ENCODE results near the gene RNF214. TPM values are rescaled to one million over a fixed set of nuclear protein-coding genes. Genes with fewer than 3 reads are reported as not detected.
"Not testable (repeated sequence)": the region's sequence is repeated elsewhere in the genome, so short reads cannot be mapped to it uniquely, and the experiment has no call there.

RNF214 gene
- polyA plus RNA-seq, 4 donors: 23.4 to 34.8 (median 31.5) TPM

DNA sequence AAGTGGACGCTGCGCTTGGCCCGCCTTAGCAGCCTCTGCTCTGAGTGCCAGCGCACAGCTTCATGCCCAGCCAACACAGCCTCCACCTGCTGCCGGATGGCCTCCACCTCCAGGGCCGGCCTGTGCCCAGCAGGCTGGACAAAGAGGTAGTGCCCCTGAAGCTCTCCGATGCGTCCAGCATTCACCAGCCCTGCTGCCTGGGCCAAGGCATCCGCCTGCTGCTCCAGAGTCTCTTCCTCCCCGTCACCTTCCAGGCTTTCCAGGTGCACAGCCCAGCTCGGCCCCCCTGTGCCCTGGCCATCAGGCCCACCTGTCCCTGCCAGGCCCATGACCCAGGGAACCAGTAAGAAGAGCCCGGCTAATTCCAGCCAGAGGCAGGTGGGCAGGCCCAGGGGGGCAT is 3.1 kb upstream of the RNF214 start:
- DNase-seq (ENCODE audit: low read depth in 4 of 4, low spot score in 3 of 4): no peak

DNA sequence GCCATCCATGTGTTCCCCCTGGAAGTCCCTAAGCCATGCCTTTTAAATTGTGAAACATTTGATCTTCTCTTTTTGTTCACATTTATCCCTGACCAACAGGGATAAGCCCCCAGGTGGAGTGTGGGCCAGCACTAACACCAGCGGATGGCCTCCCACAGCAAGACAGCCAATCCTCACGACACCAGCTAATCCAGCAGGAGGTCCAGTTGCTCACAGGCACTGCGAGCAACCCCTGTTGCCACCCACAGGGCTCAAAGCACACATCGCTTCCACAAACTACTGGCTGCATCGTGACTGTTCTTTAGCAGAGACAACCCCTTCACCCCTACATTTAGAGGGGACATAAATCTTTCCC is 2.6 kb upstream of the RNF214 start:
- no peak for DNase-seq (ENCODE audit: low read depth in 4 of 4, low spot score in 3 of 4)

DNA sequence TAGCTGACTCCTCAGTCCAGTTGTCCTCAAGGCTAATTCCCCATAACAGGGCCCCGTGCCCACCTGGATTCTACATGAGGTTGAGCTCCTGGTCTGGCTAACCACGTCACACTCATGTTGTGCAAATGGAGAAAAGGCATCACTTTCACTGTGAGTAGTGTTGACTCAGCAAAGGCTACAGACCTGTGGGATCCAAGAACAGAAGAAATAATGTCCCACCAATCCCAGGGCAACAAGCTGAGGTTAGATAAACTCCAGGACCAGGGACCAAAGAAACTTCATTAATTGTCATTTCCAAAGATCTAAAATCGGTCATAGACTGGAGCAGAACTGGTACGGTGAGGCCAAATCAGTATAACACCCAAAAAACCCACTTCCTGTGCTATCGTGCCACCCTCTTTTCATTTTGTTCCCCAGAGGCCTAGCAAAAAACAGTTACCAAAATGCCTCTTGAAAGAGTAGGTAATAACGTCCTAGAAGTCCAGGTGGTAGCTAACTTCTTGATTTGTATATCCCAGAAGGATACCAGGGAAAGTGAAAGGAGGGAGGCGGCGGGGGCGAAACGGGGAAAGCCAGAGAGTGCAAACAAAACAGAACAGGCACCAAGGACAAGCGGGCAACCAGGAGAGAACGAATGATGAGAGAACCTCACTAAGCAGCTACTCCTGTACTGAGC is 2.0 kb upstream of the RNF214 start:
- DNase-seq (ENCODE audit: low read depth in 4 of 4, low spot score in 3 of 4): no peak

DNA sequence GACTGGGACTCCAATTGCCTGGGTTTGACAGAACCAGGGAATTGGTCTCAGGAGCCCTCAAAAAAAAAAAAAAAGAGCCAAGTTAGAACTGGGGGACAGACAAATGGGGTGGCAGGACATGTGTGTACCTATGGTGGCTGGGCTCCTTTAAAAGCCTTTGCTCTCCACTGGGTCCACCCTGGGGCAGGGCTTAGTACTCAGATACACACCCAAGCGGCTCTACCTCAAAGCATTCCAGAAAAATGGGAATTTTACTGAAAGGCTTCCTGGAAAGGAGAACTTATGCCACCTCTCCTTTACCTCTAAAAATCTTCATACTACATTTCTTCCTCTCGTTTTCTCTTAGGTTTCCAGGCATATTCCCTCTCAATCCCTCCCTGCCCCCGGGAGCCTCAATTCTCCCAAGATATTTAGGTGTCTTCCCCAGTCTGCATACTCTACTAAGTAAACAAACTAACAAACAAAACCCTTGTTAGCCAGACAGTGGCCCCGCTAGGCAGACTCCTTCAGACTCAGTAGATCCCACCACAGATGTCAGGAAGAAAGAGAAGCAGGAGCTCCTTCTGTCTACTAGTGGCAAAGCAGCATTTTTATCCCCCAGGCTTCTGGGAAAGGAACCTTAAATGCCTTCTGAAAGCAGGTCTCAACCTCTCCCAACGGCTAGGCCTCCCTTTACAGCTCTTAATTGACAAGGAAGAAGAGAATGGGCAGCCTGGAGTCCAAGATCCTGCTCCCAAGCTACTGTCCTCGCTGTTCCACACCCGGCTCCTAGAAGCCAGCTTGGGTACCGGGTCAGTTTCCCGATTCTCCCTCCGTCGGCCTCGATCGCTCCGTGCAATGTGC is 1.3 kb upstream of the RNF214 start:
- no peak for DNase-seq (ENCODE audit: low read depth in 4 of 4, low spot score in 3 of 4)

DNA sequence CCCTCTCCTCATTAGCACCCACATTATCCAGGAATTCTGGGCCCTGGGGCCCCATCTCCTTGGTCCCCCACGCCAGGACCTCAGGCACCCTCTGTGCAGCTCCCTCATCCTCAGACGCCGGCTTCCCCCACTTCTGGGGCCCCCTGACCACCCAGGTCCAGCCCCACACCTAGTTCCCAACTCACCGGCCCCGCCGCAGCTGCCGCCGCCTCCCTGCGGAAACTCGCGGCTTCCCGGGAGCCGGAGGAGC is 704 bp upstream of the RNF214 start, which contains the start of gene PCSK7:
Gene PCSK7 (minus strand): TSS at position 232 of the 250 bp plus-strand sequence. CDS start 2,229 bp downstream, outside the sequence.
- DNase-seq (ENCODE audit: low read depth in 4 of 4, low spot score in 3 of 4): no peak

DNA sequence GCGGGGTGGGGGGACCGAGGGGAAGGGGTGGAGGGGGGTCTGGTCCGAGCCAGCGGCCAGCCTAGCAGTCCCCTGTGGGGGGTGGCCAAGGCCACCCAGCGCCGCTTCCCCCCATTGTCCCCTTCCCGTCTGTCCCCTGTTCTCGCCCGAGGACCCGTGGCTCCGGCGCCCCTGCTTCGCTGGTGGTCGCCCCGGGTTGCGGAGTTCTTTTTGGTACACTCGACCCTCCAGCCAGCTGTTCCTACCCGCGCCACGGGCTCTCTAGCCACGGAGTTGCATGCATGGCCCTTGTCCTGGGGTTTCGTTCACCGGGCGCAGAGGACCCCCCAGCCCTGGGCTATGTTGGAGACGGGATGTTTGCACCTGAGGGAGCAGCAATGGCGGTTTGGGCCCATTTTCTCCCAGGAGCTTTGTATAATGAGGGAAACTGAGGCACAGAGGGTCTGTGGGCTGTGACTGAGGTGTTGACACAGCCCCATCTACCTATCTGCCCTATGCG is 489 bp downstream of the RNF214 start:
- DNase-seq (ENCODE audit: low read depth in 4 of 4, low spot score in 3 of 4): no peak

DNA sequence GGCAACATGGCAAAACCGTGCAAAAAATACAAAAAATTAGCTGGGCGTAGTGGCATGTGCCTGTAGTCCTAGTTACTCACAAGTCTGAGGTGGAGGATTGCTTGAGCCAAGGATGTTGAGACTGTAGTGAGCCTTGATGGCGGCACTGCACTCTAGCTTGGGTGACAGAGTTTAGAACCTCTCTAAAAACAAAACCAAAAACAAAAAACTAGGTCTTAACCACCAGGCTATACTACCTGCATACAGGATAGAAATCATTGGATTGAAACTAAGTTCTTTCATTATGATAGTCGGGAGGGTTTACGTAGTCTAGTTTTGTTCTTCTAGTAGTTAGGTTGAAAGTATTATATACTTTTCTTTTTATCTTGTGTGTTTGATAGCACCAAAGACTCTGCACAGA is 5.8 kb downstream of the RNF214 start:
- no peak for DNase-seq (ENCODE audit: low read depth in 4 of 4, low spot score in 3 of 4)

DNA sequence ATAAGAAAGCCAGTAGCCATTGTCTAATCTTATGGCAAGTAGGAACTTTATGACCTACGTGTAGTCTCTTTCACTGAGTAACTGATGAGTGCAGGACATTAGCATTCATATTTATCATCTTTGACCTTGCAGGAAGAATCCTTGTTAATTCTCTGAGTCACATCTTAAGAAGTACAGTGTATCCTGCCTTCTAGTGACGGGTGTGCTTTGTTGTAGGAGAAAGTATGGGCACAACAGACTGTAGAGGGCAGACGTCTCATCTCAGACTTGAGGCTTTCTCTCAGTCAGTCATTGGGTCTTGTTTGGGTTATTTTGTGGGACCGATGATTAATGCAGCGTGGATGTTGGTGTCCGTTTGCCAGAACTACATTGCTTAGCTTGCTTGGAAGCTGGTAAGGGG is 6.8 kb downstream of the RNF214 start:
- no peak for DNase-seq (ENCODE audit: low read depth in 4 of 4, low spot score in 3 of 4)

DNA sequence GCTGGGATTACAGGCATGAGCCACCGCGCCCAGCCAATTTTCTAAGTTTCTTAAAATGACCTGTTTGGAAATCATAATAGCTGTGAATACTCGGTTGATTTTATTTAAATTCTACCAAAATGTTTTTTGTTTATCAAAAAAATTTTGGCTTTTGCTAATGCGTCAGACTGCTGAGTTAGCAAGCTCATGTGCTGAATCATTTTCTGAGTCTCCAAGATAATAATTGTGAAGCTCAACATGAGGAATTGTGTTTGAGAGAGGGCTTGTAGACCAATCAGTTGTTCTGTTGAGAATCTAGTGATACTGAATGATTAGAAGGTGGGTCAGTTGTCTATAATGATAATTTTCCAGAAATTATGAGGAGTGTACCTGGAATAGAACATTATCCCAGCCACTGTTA is 15.9 kb downstream of the RNF214 start:
- no peak for DNase-seq (ENCODE audit: low read depth in 4 of 4, low spot score in 3 of 4)

DNA sequence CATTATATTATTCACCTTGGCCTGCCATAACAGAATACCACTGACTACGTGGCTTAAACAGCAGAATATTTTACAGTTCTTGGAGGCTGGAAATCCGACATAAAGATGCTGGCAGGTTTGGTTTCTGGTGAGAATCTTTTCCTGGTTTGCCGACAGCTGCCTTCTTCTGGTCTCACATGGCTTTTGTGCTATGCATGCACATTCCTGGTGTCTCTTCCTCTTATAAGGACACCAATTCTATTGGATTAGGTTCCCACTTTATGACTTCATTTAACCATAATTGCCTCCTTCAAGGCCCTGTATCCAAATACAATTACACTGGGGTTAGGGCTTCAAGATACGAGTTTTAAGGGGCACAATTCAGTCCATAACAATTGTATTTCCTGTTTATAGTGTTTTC is 17.1 kb downstream of the RNF214 start:
- DNase-seq (ENCODE audit: low read depth in 4 of 4, low spot score in 3 of 4): no peak

DNA sequence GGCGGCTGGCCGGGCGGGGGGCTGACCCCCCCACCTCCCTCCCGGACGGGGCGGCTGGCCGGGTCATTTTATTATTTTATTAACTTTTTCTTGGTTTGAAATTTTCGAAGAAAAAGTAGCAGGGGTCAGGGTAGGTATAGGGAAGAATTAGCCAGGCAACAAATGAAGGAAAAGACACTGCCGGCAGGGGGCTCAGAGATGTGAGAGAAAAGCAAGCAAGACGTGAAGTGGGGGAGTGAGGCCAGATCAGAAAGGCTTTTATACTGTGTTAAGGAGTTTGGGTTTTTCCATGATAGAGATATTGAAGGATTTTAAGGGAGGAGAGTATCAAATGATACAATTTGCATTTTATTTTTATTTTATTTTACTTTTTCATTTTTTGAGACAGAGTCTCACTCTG is 19.0 kb downstream of the RNF214 start:
- DNase-seq (ENCODE audit: low read depth in 4 of 4, low spot score in 3 of 4): no peak

DNA sequence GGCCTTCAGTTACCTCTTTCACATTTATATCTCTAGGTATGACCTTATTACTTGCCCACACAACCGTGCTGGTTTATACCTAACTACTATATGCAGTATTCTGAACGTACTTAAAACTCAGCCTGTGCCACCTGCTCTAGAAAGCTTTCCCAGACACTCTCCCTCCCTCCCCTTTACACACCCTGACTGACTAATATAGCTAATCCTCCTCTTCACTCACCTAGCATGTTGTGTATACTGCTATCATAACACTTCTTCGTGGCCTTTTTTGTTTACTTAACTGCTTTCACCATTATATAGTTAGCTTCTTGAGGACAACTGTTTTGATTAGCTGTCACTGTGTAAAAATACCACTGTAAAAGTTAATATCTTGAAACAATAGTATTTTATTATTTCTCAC is 23.5 kb downstream of the RNF214 start:
- no peak for DNase-seq (ENCODE audit: low read depth in 4 of 4, low spot score in 3 of 4)

DNA sequence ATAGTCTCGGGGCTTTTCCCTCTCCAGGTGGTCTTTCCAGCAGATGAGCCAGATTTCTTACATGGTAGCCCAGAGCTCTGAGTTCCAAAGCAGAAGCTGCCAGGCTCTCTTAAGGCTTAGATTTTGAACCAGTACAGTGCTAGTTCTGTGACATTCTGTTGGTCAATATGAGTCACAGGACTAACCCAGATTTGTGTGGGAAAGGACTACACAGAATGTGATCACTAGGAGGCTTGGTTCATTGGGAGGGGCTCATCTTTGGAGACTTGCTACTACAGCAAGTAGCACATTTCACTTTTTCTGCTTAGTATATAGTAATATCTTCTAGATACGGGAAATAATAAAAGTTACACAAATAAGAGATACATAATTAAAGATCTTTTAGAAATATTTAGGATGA is 24.1 kb downstream of the RNF214 start:
- DNase-seq (ENCODE audit: low read depth in 4 of 4, low spot score in 3 of 4): no peak

DNA sequence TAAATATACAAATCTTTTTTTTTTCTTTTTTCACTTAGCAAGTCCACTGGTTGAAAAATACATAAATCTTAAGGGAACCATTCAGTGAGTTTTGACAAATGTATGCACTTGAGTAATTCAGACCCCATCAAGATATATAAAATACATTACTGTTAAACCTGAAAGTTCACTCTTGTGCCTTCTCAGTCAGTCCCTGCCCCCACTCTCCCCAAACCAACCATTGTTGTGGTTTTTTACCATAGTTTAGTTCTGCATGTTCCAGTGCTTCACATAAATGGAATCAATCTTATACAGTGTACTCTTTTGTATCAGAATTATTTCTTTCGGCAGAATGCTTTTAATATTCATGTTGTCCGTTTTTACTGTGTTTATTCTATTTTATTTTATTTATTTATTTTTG is 26.1 kb downstream of the RNF214 start:
- DNase-seq (ENCODE audit: low read depth in 4 of 4, low spot score in 3 of 4): no peak

DNA sequence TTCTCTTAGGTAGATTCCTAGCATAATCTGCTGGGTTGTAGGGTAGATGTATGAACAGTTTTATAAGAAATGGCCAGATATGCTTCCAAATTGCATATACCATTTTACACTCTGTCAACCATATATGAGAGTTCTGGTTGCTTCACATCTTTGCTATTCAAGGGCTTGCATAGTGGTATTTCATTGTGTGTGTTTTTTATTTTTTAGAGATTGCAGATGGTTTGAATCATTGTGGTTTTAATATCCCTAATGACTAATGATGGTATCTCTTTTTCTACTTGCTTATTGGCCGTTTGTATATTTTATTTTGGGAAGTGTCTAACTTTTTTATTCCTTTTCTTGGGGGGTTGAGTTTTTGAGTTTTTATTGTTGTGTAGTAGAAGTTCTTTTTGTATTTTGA is 26.9 kb downstream of the RNF214 start:
- no peak for DNase-seq (ENCODE audit: low read depth in 4 of 4, low spot score in 3 of 4)

DNA sequence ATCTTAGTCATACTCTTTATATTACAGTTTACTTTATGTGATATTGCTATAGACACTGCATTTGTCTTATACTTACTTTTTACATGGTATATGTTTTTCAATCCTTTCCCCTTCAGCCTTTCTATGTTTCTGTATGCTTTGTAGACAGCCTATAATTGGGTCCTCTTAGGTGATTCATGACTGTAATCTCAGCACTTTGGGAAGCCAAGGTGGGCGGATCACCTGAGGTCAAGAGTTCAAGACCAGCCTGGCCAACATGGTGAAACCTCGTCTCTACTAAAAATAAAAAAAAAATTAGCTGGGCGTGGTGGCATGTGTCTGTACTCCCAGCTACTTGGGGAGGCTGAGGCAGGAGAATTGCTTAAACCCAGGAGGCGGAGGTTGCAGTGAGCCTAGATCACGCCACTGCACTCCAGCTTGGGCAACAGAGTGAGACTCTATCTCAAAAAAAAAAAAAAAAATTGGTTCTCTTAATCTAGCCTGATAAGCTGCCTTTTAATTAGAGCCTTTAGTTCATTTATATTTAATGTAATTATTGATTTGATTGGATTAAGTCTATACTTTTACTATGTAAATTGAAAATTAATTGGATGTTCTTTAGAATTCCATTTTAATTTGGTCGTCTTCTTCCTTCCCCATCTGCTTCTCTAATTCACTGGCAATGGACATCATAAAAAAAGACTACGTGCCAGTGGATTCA is 32.3 kb downstream of the RNF214 start:
- not testable (repeated sequence) for DNase-seq (ENCODE audit: low read depth in 4 of 4, low spot score in 3 of 4)

DNA sequence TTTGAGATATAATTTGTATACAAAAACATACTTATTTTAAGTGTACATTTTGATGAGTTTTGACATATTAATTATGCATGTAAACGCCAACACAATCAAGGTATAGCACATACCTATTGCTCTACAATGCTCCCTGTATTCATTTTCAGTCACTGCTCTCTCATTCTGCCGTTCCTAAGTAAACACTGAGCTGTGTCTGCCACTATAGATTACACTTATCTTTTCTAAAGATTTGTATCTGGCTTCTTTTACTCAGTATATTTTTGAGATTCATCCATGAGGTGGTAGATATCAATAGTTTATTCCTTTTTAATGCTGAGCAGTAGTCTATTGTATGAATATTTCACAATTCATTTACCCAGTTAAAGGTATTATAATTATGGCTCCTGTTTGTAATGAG is 33.3 kb downstream of the RNF214 start:
- no peak for DNase-seq (ENCODE audit: low read depth in 4 of 4, low spot score in 3 of 4)

DNA sequence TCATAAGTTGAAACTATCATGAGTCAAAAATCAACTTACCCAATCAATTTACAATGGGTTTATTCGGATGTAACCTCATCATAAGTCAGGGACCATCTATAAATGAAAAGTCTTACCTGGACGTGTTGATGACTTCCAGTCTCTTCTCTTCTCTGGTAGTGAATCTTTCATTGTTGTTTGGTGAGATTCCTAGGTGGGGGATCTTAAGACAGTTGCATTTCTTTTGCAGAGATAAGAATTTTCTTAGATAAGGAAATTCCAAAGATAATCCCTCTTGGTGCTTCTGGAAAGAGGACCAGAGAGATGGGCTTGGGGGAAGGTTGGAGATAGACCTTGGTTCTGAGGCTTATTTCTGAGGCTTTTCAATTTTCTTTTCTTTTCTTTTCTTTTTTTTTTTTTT is 37.4 kb downstream of the RNF214 start:
- no peak for DNase-seq (ENCODE audit: low read depth in 4 of 4, low spot score in 3 of 4)

DNA sequence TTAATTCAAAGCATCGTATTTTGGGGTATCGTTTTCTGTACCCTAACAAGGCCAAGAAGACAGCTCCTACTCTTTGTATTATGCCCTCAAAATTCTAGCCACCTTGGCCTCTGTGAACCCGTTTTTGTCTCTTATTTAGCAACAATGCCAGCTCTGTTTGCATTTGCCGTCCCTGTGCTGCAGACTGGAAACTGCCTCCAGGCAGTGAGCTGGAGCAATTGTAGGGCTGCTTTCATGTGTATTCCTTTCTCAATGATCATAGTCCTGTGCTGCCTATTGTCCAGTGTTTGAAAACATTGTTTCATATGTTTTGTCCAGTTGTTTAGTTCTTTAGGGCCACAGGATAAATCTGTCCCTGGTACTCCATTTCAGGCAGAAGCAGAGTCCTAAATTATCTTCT is 38.7 kb downstream of the RNF214 start:
- no peak for DNase-seq (ENCODE audit: low read depth in 4 of 4, low spot score in 3 of 4)

DNA sequence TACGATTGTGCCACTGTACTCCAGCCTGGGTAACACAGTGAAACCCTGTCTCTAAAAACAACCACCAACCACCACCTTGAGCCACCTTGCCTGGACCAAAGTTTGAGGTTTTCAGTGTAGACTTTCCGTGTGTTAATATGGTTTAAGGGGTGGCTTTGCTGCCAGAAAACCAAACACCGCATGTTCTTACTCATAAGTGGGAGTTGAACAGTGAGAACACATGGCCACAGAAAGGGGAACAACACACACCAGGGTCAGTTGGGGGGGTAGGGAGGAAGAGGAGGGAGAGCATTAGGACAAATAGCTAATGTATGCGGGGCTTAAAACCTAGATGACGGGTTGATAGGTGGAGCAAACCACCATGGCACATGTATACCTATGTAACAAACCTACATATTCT is 39.7 kb downstream of the RNF214 start:
- not testable (repeated sequence) for DNase-seq (ENCODE audit: low read depth in 4 of 4, low spot score in 3 of 4)

DNA sequence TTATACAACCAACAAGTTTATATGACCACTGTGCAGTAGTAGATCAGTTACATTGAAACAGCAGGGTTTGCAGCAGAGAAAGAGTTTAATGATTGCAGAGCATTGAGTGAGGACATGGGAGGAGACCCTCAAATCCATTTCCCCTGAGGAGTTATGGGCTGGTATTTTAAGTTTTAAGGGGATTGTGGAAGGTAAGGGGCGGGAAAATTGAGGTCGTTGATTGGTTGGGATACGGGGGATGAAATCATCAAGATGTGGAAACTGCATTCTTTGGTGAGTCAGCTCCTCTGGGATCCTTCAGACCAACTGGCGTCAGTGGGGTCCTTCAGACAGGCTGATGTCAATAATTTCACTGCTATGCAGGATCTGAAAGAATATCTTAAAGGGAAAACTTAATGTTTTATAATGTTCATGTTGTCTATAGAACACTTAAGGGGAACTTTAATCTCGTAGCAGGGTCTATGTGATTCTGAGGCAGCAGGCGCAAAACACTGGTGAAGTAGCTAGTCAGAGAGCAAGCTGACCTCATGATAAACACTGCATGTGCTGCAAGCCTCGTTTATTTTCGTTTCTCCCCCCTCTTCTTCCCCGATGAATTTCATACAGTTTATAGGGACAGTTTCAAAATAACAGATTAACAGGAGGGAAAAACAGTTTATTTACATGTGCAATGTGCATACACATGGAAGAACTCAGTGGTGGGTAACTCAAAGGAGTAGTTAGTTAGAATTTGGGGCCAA is 41.2 kb downstream of the RNF214 start:
- DNase-seq (ENCODE audit: low read depth in 4 of 4, low spot score in 3 of 4): no peak

All from left renal pelvis (tissue), 4 donors.